AG04450 (cell line): ENCODE measurements around the gene EZR. TPM values are rescaled to one million over a fixed set of nuclear protein-coding genes. Genes with fewer than 3 reads are reported as not detected.

Experiments
- CTCF ChIA-PET: fragments of 300-600, 350-600 bp; formaldehyde crosslinking; extraction: SDS; loops from one replicate; lab custom pipeline; 2022; ENCODE audit warnings: antibody characterized with exemption, inconsistent platforms; lab: Charles Lee
- POLR2A ChIA-PET: fragments of 350-600 bp; formaldehyde crosslinking; extraction: SDS; loops from one replicate; lab custom pipeline; 2021; ENCODE audit warnings: antibody characterized with exemption, inconsistent platforms; lab: Yijun Ruan, JAX
- DNase-seq: peaks from one replicate; pipeline ENCODE4 v3.0.0-alpha.2; 2011; ENCODE audit warnings: low read depth, low spot score
- H3K27ac ChIP-seq: one replicate; pipeline ENCODE4 v1.5.1; 2012; ENCODE audit warnings: low read depth, low read length, control low read depth
- H3K27me3 ChIP-seq: one replicate; pipeline ENCODE4 v1.6.0; 2012; ENCODE audit warnings: low read length; ENCODE audit not compliant: control insufficient read depth, insufficient read depth
- H3K4me3 ChIP-seq: 2 replicates; pipeline ENCODE4 v1.5.1; 2011; ENCODE audit warnings: mild to moderate bottlenecking, low read depth, low read length, control low read depth
- H3K9me3 ChIP-seq: 2 replicates; pipeline ENCODE4 v1.5.1; 2012; ENCODE audit warnings: low read length; ENCODE audit not compliant: control insufficient read depth, insufficient read depth
- polyA plus RNA-seq: library from polyadenylated mRNA; depleted of rRNA; stranded (reverse); fragments of >200 nt; gene quantifications from 2 replicates; pipeline ENCODE4 v1.2.3, GENCODE V29; 2011
- TF ChIP-seq, protein P1 (sequence below): IDR thresholded peaks from 2 replicates; pipeline ENCODE4 v1.5.1; 2011; ENCODE audit warnings: low read depth, low read length, control low read depth, inconsistent platforms

EZR gene
- polyA plus RNA-seq, 1 experiment, result 61.2 TPM

DNA sequence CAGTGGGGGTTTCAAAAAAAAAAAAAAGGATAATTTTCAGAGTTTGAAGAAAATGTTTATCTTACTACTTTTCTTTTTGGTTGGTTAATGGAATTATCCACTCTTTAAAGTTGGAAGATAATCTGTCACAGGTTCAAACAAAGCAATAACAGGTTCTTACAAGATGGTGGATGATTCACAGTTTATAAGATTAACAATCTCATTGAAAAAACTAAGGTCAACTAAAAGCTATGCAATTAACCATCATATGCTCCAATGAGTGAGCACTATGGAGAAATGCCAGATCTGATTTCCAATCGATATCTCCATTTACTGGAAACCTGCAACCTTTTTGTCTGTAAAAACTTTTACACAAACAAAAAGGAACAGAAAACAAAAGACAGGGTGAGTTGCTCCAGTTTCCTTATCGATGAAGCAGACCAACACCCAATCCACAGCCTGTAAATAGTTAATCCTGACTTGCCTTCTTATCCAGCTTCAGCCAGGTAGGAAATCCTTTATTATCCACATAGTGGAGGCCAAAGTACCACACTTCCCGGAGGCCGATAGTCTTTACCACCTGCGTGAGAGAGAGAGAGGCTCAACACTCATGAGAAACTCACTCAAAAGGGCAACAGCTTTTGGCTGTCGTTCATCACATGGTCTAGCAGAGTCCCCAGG is 32.4 kb downstream of the EZR start:
- no peaks in the 10 kb centered on the region for H3K9me3 ChIP-seq
- DNase-seq, result no peak
- no peak overlapping the region for H3K27ac ChIP-seq
- ChIA-PET POLR2A (interaction anchor here (0.7 kb wide), 1 partner anchor 11 kb away, joined by 3 read pairs; no protein-coding TSS in a partner anchor), CTCF (interaction anchor here (1.2 kb wide), 1 partner anchor 9 kb away, joined by 3 read pairs; no protein-coding TSS in a partner anchor)
- H3K27me3 ChIP-seq, result no peaks in the 10 kb centered on the region
- no peak overlapping the region for H3K4me3 ChIP-seq
- TF ChIP-seq, protein P1, sequence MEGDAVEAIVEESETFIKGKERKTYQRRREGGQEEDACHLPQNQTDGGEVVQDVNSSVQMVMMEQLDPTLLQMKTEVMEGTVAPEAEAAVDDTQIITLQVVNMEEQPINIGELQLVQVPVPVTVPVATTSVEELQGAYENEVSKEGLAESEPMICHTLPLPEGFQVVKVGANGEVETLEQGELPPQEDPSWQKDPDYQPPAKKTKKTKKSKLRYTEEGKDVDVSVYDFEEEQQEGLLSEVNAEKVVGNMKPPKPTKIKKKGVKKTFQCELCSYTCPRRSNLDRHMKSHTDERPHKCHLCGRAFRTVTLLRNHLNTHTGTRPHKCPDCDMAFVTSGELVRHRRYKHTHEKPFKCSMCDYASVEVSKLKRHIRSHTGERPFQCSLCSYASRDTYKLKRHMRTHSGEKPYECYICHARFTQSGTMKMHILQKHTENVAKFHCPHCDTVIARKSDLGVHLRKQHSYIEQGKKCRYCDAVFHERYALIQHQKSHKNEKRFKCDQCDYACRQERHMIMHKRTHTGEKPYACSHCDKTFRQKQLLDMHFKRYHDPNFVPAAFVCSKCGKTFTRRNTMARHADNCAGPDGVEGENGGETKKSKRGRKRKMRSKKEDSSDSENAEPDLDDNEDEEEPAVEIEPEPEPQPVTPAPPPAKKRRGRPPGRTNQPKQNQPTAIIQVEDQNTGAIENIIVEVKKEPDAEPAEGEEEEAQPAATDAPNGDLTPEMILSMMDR, result no peak

DNA sequence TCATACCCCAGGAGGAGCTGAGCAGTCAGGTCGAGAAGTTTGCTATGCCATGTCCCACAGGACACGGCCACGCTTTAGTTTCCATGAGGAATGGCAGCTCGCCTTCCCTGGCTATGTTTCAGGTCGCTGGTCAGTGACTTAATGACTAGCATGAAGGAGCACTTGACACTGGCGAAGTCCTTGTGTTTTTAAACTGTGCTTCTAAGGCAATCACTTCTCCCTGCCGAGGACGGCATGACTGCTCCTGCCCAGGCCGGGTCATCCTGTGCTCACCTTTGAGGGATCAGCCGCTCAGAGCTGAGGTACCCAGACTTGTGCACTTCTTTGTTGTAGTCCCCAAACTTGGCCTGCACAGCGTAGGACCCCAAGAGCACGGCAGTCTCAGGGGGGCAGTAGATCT is 34.1 kb downstream of the EZR start:
- no peak overlapping the region for H3K4me3 ChIP-seq
- TF ChIP-seq, protein P1, result no peak
- no peak overlapping the region for H3K27ac ChIP-seq
- no peak for DNase-seq
- ChIA-PET POLR2A (no interaction called here), CTCF (interaction anchor here (0.6 to 0.7 kb wide), 2 partner anchors 188 to 1056 kb away, joined by 4 to 6 read pairs; no protein-coding TSS in a partner anchor)
- no peaks in the 10 kb centered on the region for H3K27me3 ChIP-seq
- no peaks in the 10 kb centered on the region for H3K9me3 ChIP-seq

DNA sequence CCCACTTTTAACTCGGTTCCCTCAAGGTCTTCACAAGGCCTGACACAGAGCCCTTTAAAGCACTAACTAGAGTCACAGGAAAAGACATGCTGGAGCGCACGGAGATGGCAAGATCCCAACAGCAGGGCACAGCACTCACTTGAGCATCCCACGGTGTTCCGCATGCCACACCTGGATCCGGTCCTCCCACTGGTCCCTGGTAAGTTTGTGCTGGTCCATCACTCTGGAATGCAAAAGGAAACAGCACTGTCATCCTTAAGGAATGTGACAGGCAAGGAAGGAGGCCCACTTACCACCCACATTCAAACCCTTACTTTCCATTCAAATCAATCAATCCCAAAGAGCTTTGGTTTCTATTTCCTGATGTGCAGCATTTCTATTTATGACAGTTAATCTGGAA is 34.7 kb downstream of the EZR start:
- no peaks in the 10 kb centered on the region for H3K27me3 ChIP-seq
- ChIA-PET POLR2A (interaction anchor here (0.6 kb wide), 1 partner anchor 625 kb away, joined by 3 read pairs; no protein-coding TSS in a partner anchor), CTCF (interaction anchor here (0.7 kb wide), 1 partner anchor 188 kb away, joined by 4 read pairs; no protein-coding TSS in a partner anchor)
- H3K9me3 ChIP-seq, result no peaks in the 10 kb centered on the region
- TF ChIP-seq, protein P1, result no peak
- H3K4me3 ChIP-seq, result no peak overlapping the region
- DNase-seq, result no peak
- H3K27ac ChIP-seq, result no peak overlapping the region

DNA sequence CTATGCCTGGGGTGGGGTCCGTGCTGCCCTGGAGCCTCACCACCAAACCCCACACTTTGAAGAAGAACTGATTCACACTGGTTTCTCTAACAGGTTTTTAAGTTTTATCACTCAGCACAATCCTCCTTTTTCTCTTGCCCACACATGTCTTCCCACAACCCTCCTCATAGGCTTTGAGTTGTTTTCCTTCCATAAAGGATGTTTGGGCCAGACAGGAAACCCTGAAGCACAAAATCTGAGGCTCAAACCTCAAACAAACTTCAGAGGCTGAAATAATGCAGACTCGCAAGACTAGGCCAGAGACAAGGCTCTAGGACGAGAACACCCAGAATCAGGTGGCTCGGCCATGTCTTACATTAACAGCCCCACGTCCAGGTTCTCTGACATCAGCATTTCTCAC is 35.3 kb downstream of the EZR start:
- no peak overlapping the region for H3K27ac ChIP-seq
- CTCF ChIA-PET, result no interaction called here
- POLR2A ChIA-PET, result no interaction called here
- H3K27me3 ChIP-seq, result no peaks in the 10 kb centered on the region
- DNase-seq, result no peak
- TF ChIP-seq, protein P1, result no peak
- H3K4me3 ChIP-seq, result no peak overlapping the region
- H3K9me3 ChIP-seq, result no peaks in the 10 kb centered on the region

DNA sequence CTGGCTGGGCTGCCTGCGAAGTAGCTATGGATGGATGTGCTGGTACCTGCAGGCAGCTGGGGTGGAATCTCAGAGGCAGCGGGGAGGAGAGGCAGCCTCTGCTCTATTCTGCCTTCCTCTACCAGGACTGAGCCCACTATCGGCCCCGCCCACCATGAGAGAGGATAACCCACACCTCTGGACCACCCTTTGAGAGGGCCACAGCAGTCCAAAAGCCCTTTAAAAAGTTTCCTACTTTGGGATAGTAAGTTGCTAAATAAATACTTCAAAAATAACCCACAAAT is 36.1 kb downstream of the EZR start:
- Histone ChIP-seq H3K9me3 (no peaks in the 10 kb centered on the region), H3K27ac (no peak overlapping the region), H3K4me3 (no peak overlapping the region), H3K27me3 (no peaks in the 10 kb centered on the region)
- TF ChIP-seq, protein P1, result no peak
- DNase-seq, result no peak
- POLR2A ChIA-PET, result interaction anchor here (0.6 kb wide), 1 partner anchor 17 kb away, joined by 4 read pairs; no protein-coding TSS in a partner anchor
- CTCF ChIA-PET, result no interaction called here
